Loucy (cell line): ENCODE results near the gene LSM3.

ENCODE experiments used
- H2AFZ ChIP-seq: fragments of 200-600 bp; sonication (generic); 2 replicates; pipeline ENCODE4 v1.6.0; 2016; ENCODE audit warnings: antibody characterized with exemption, mild to moderate bottlenecking, low read length, moderate library complexity
- H3F3A ChIP-seq: fragments of 200-600 bp; 2 replicates; pipeline ENCODE4 v1.6.0; 2016; ENCODE audit warnings: antibody characterized with exemption, low read depth, mild to moderate bottlenecking
- H3K27me3 ChIP-seq: fragments of 200-600 bp; sonication (generic); 2 replicates; pipeline ENCODE4 v1.6.1; 2014; ENCODE audit warnings: low read length, mild to moderate bottlenecking; ENCODE audit not compliant: insufficient read depth, poor library complexity, severe bottlenecking
- H3K36me3 ChIP-seq: fragments of 200-600 bp; sonication (generic); 2 replicates; pipeline ENCODE4 v1.6.1; 2016; ENCODE audit warnings: low read length; ENCODE audit not compliant: insufficient read depth
- H3K4me1 ChIP-seq: fragments of 200-600 bp; sonication (generic); 2 replicates; pipeline ENCODE4 v1.5.1; 2014; ENCODE audit warnings: low read length, mild to moderate bottlenecking; ENCODE audit not compliant: insufficient read depth, poor library complexity, severe bottlenecking
- H3K4me2 ChIP-seq: fragments of 200-600 bp; sonication (generic); 2 replicates; pipeline ENCODE4 v1.6.0; 2014; ENCODE audit warnings: antibody characterized with exemption, low read length, low read depth, mild to moderate bottlenecking; ENCODE audit not compliant: poor library complexity, severe bottlenecking
- H3K4me3 ChIP-seq: fragments of 200-600 bp; sonication (generic); 2 replicates; pipeline ENCODE4 v1.5.1; 2014; ENCODE audit warnings: low read length, mild to moderate bottlenecking, mixed read lengths; ENCODE audit not compliant: poor library complexity, severe bottlenecking
- H3K79me2 ChIP-seq: fragments of 200-600 bp; sonication (generic); 2 replicates; pipeline ENCODE4 v1.6.1; 2014; ENCODE audit warnings: low read length; ENCODE audit not compliant: insufficient read depth
- H3K9ac ChIP-seq: fragments of 200-600 bp; sonication (generic); 2 replicates; pipeline ENCODE4 v1.6.0; 2014; ENCODE audit warnings: mild to moderate bottlenecking, low read depth, low read length, moderate library complexity; ENCODE audit not compliant: poor library complexity, severe bottlenecking
- H3K9me2 ChIP-seq: fragments of 200-600 bp; sonication (generic); replicated peaks from 2 replicates; pipeline ENCODE4 v1.6.1; 2016; ENCODE audit warnings: low read depth, low read length, mixed read lengths
- H3K9me3 ChIP-seq: fragments of 200-600 bp; sonication (generic); 2 replicates; pipeline ENCODE4 v1.6.1; 2014; ENCODE audit warnings: mild to moderate bottlenecking, antibody characterized with exemption, low read length, low read depth; ENCODE audit not compliant: insufficient read depth
- H4K20me1 ChIP-seq: fragments of 200-600 bp; sonication (generic); 2 replicates; pipeline ENCODE4 v1.6.0; 2014; ENCODE audit warnings: antibody characterized with exemption, low read length, mild to moderate bottlenecking; ENCODE audit not compliant: insufficient read depth, poor library complexity, severe bottlenecking
- EZH2phosphoT487 ChIP-seq: fragments of 200-600 bp; IDR thresholded peaks from 2 replicates; pipeline ENCODE4 v1.6.1; 2018; ENCODE audit warnings: antibody characterized with exemption, mild to moderate bottlenecking, moderate library complexity, borderline replicate concordance
- TF ChIP-seq, protein P1 (sequence below): fragments of 200-600 bp; sonication (generic); conservative IDR thresholded peaks from 2 replicates; pipeline ENCODE4 v1.5.1; 2014; ENCODE audit warnings: mild to moderate bottlenecking, antibody characterized with exemption, low read length

LSM3 gene

DNA sequence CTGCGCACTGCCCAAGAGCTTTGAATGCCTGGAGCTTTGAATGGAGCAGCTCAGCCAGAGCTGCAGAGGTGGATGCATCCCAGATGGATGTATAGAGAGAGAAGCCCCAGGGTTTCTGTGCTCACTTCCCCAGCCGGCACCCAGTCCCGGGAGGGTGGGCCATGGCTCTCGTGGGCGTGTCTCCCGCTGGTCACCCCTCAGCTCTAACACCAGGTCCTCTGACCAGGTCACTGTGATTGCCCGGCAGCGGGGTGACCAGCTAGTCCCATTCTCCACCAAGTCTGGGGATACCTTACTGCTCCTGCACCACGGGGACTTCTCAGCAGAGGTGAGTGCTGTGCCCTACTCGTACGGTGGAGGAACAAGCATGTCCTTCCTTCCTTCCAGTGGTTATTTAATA is 43.0 kb upstream of the LSM3 start:
- Histone ChIP-seq H3K9me2 (no peaks in the 10 kb centered on the region), H4K20me1 (no peaks in the 10 kb centered on the region), H3K27me3 (no peaks in the 10 kb centered on the region), H3K9ac (no peak overlapping the region), H3K4me3 (no peak overlapping the region), H3F3A (no peaks in the 10 kb centered on the region), H3K4me2 (no peak overlapping the region), H3K36me3 (peaks cover 53% of the 10 kb centered on the region; the same call in 1 of the 2 replicates), H3K9me3 (no peaks in the 10 kb centered on the region), H2AFZ (no peak overlapping the region), H3K79me2 (no peaks in the 10 kb centered on the region), H3K4me1 (no peaks in the 10 kb centered on the region)
- TF ChIP-seq, protein P1, sequence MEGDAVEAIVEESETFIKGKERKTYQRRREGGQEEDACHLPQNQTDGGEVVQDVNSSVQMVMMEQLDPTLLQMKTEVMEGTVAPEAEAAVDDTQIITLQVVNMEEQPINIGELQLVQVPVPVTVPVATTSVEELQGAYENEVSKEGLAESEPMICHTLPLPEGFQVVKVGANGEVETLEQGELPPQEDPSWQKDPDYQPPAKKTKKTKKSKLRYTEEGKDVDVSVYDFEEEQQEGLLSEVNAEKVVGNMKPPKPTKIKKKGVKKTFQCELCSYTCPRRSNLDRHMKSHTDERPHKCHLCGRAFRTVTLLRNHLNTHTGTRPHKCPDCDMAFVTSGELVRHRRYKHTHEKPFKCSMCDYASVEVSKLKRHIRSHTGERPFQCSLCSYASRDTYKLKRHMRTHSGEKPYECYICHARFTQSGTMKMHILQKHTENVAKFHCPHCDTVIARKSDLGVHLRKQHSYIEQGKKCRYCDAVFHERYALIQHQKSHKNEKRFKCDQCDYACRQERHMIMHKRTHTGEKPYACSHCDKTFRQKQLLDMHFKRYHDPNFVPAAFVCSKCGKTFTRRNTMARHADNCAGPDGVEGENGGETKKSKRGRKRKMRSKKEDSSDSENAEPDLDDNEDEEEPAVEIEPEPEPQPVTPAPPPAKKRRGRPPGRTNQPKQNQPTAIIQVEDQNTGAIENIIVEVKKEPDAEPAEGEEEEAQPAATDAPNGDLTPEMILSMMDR = no peak
- TF ChIP-seq EZH2phosphoT487 = no peak

DNA sequence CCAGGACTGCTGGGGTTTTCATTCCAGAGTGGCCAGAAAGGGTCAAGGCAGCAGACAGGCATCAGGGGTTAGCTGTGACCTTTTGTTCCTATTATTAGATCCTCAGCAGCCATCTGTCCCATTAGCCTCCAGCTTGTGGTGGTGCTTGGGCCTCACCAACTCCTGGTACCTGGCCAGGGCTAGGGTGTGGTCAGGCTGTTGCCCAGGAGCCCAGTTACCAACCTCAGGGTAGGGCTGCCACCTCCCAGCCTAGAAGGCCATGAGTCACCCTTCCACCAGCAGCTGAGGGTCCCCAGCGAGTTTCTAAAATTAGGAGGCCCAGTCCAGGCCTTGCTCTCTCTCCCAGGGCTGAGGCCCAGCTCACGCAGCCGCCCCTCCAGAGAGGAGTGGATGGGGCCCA is 41.6 kb upstream of the LSM3 start:
- Histone ChIP-seq H3K79me2 (no peaks in the 10 kb centered on the region), H4K20me1 (no peaks in the 10 kb centered on the region), H3K9ac (no peak overlapping the region), H3K27me3 (no peaks in the 10 kb centered on the region), H3K9me2 (no peaks in the 10 kb centered on the region), H3K9me3 (no peaks in the 10 kb centered on the region), H2AFZ (no peak overlapping the region), H3K4me1 (no peaks in the 10 kb centered on the region), H3K36me3 (peaks cover 39% of the 10 kb centered on the region; the same call in 1 of the 2 replicates), H3K4me2 (no peak overlapping the region), H3K4me3 (no peak overlapping the region), H3F3A (no peaks in the 10 kb centered on the region)
- no peak for TF ChIP-seq EZH2phosphoT487
- TF ChIP-seq, protein P1 = no peak

DNA sequence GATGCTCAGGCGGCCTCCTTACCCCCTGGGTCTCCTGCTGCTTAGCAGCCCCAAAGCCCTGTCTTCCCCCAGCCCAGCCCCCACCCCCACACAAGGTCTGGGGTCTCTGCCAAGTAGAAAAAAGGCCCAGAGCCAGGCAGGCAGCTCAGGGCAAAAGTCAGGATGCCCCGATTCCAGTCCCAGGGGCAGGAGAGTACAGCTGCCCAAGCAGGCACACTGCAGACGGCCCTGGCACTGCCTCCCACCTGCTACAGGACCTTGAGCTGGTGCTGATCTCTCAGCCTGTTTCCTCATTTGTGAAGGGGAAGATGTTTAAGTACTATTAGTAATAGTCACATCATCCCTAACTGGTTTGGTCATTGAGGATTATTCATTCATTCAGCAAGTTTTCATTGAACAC is 41.2 kb upstream of the LSM3 start:
- H4K20me1 ChIP-seq = no peaks in the 10 kb centered on the region

More for the DNA sequence above, 41.2 kb upstream of the LSM3 start:
- H2AFZ ChIP-seq = no peak overlapping the region
- H3K9me3 ChIP-seq = no peaks in the 10 kb centered on the region
- no peak overlapping the region for H3K4me2 ChIP-seq
- TF ChIP-seq, protein P1 = no peak
- no peak for TF ChIP-seq EZH2phosphoT487
- H3K79me2 ChIP-seq = no peaks in the 10 kb centered on the region
- no peaks in the 10 kb centered on the region for H3F3A ChIP-seq
- H3K27me3 ChIP-seq = no peaks in the 10 kb centered on the region
- H3K4me1 ChIP-seq = no peaks in the 10 kb centered on the region
- peaks cover 36% of the 10 kb centered on the region; the same call in 1 of the 2 replicates for H3K36me3 ChIP-seq
- H3K9me2 ChIP-seq = no peaks in the 10 kb centered on the region
- no peak overlapping the region for H3K9ac ChIP-seq
- H3K4me3 ChIP-seq = no peak overlapping the region
